HG03025 (cell line): Measurements from ENCODE around the gene CYP4B1.
"Not testable (repeated sequence)": the region's sequence is repeated elsewhere in the genome, so short reads cannot be mapped to it uniquely, and the experiment has no call there.

Experiments used
- ATAC-seq: cut with Tn5 transposase; IDR thresholded peaks from one replicate; pipeline ENCODE4 v1.9.1; 2021; ENCODE audit warnings: mild to moderate bottlenecking, moderate library complexity; ENCODE audit not compliant: unreplicated experiment, low FRiP score

The CYP4B1 gene

GRCh38 chr1:46812996-46813857, 14.4 kb downstream of the CYP4B1 start:
- no peak for ATAC-seq

- no peak for ATAC-seq
These were observed 15.1 kb downstream of the CYP4B1 start for GRCh38 chr1:46813858-46814396.

GRCh38 chr1:46815133-46815532, 16.3 kb downstream of the CYP4B1 start:
- no peak for ATAC-seq

GRCh38 chr1:46816930-46817329, 18.1 kb downstream of the CYP4B1 start:
- ATAC-seq: no peak

GRCh38 chr1:46817814-46818213, 19.0 kb downstream of the CYP4B1 start:
- no peak for ATAC-seq

GRCh38 chr1:46818591-46818990, 19.7 kb downstream of the CYP4B1 start:
- no peak for ATAC-seq

GRCh38 chr1:46819335-46819734, 20.5 kb downstream of the CYP4B1 start:
- ATAC-seq: no peak

- no peak for ATAC-seq
These were observed 21.2 kb downstream of the CYP4B1 start for GRCh38 chr1:46820076-46820475.

- no peak for ATAC-seq
These were observed 21.8 kb downstream of the CYP4B1 start for GRCh38 chr1:46820560-46821060.

- no peak for ATAC-seq
These were observed 23.5 kb downstream of the CYP4B1 start for GRCh38 chr1:46822248-46822826.

GRCh38 chr1:46823151-46823550, 24.3 kb downstream of the CYP4B1 start:
- no peak for ATAC-seq

- ATAC-seq: not testable (repeated sequence)
These were observed 28.0 kb downstream of the CYP4B1 start for GRCh38 chr1:46826892-46827291.

- ATAC-seq: no peak
These were observed 31.9 kb downstream of the CYP4B1 start for GRCh38 chr1:46830665-46831322.

- not testable (repeated sequence) for ATAC-seq
These were observed 36.6 kb downstream of the CYP4B1 start for GRCh38 chr1:46835469-46835868.

- ATAC-seq: not testable (repeated sequence)
These were observed 47.5 kb downstream of the CYP4B1 start for GRCh38 chr1:46846386-46846785.

- ATAC-seq: not testable (repeated sequence)
These were observed 58.8 kb downstream of the CYP4B1 start for GRCh38 chr1:46857660-46858065.

GRCh38 chr1:46862348-46862747, 63.5 kb downstream of the CYP4B1 start:
- ATAC-seq: no peak
